B cell (primary cell): ENCODE data around the gene KCNIP1. TPM values are rescaled to one million over a fixed set of nuclear protein-coding genes. Genes with fewer than 3 reads are reported as not detected.
A peak's percentile ranks its signal among the peaks of the same experiment; 100 is the strongest.

Experiments used
- ATAC-seq: fragments of 200-7000 bp; cut with Tn5 transposase; one replicate; pipeline ENCODE4 v1.10.0; 2021; ENCODE audit warnings: low read depth, mild to moderate bottlenecking, moderate number of reproducible peaks, moderate library complexity
- CTCF ChIA-PET: fragments of 350-600 bp; sonication (Branson Sonifier 250); formaldehyde crosslinking; loops from one replicate; lab custom pipeline; 2021; ENCODE audit warnings: antibody characterized with exemption, inconsistent platforms; lab: Charles Lee
- POLR2A ChIA-PET: fragments of 350-600 bp; sonication (Branson Sonifier 250); formaldehyde crosslinking; loops from one replicate; lab custom pipeline; 2021; ENCODE audit warnings: antibody characterized with exemption; lab: Charles Lee
- DNase-seq: peaks from one replicate; pipeline ENCODE4 v3.0.0; 2013
- H2AFZ ChIP-seq: 2 replicates; pipeline ENCODE4 v1.6.1; 2012; ENCODE audit warnings: mild to moderate bottlenecking, low read depth, low read length; ENCODE audit not compliant: insufficient read depth, poor library complexity, severe bottlenecking
- H3K27ac ChIP-seq, 2 donors: 1 replicate in 1 of 2; 2 replicates in 1 of 2; pipeline ENCODE4 v1.5.1; 2012 to 2013; ENCODE audit warnings: low read length in 2 of 2, mild to moderate bottlenecking in 2 of 2, moderate library complexity in 1 of 2
- H3K27me3 ChIP-seq, 4 experiments: fragments of 200-600 bp in 1 of 4; sonication (generic) in 1 of 4; replicated peaks in 1 of 4; 1 replicate in 2 of 4; 2 replicates in 2 of 4; pipeline versions ENCODE4 v1.6.1 to v1.7.0; 2013 to 2016; ENCODE audit warnings: low read length in 3 of 4, mild to moderate bottlenecking in 2 of 4, mixed read lengths in 1 of 4, moderate library complexity in 1 of 4; ENCODE audit not compliant: insufficient read depth in 4 of 4, control insufficient read depth in 3 of 4; ENCODE audit errors: control extremely low read depth in 1 of 4
- H3K36me3 ChIP-seq, 2 experiments: replicated peaks in 1 of 2; 1 replicate in 1 of 2; 2 replicates in 1 of 2; pipeline versions ENCODE4 v1.6.1 to v1.7.1; 2013; ENCODE audit warnings: low read length in 1 of 2; ENCODE audit not compliant: insufficient read depth in 2 of 2, control insufficient read depth in 1 of 2; ENCODE audit errors: control extremely low read depth in 1 of 2, extremely low read depth in 1 of 2
- H3K4me1 ChIP-seq, 2 donors: fragments of 200-600 bp in 1 of 2; sonication (generic) in 1 of 2; 1 replicate in 1 of 2; 2 replicates in 1 of 2; pipeline versions ENCODE4 v1.5.1 to v1.6.1; 2013 to 2017; ENCODE audit warnings: low read length in 2 of 2; ENCODE audit not compliant: control insufficient read depth in 2 of 2, insufficient read depth in 2 of 2
- H3K4me2 ChIP-seq: replicated peaks from 2 replicates; pipeline ENCODE3; 2012; ENCODE audit warnings: mild to moderate bottlenecking, low read depth, low read length; ENCODE audit not compliant: poor library complexity, severe bottlenecking
- H3K4me3 ChIP-seq, 5 experiments: fragments of 200-600 bp in 1 of 5; sonication (generic) in 1 of 5; 1 replicate in 3 of 5; 2 replicates in 2 of 5; pipeline versions ENCODE4 v1.5.1 to v1.7.0; 2011 to 2016; ENCODE audit warnings: low read length in 4 of 5, mild to moderate bottlenecking in 4 of 5, low read depth in 2 of 5, control low read depth in 1 of 5, moderate library complexity in 1 of 5; ENCODE audit not compliant: insufficient read depth in 1 of 5; ENCODE audit errors: control extremely low read depth in 1 of 5, extremely low read depth in 1 of 5
- H3K79me2 ChIP-seq: fragments of 200-600 bp; sonication (generic); one replicate; pipeline ENCODE4 v1.6.0; 2016; ENCODE audit warnings: low read length; ENCODE audit not compliant: control insufficient read depth, insufficient read depth
- H3K9ac ChIP-seq: fragments of 200-600 bp; sonication (generic); 2 replicates; pipeline ENCODE4 v1.6.1; 2017; ENCODE audit warnings: mild to moderate bottlenecking, low read length, moderate library complexity
- H3K9me3 ChIP-seq, 3 donors: one replicate each; pipeline versions ENCODE4 v1.6.1 to v1.7.1; 2013; ENCODE audit warnings: low read length in 2 of 3; ENCODE audit not compliant: control insufficient read depth in 2 of 3, insufficient read depth in 1 of 3; ENCODE audit errors: control extremely low read depth in 1 of 3
- H4K20me1 ChIP-seq: 2 replicates; pipeline ENCODE4 v1.6.0; 2012; ENCODE audit warnings: mild to moderate bottlenecking, low read length; ENCODE audit not compliant: insufficient read depth, control insufficient read depth, poor library complexity, severe bottlenecking
- H3K27ac Mint-ChIP-seq: one replicate; pipeline ENCODE4 v1.8.0; 2021; ENCODE audit warnings: mixed read lengths
- H3K27me3 Mint-ChIP-seq: one replicate; pipeline ENCODE4 v1.8.0; 2021; ENCODE audit warnings: mixed read lengths
- H3K4me1 Mint-ChIP-seq: one replicate; pipeline ENCODE4 v1.8.0; 2021; ENCODE audit warnings: mixed read lengths
- H3K4me3 Mint-ChIP-seq: one replicate; pipeline ENCODE4 v1.8.0; 2021; ENCODE audit warnings: mixed read lengths
- H3K9me3 Mint-ChIP-seq: one replicate; pipeline ENCODE4 v1.8.0; 2022; ENCODE audit warnings: mixed read lengths; ENCODE audit not compliant: insufficient read depth
- EZH2 ChIP-seq: IDR thresholded peaks from 2 replicates; pipeline ENCODE4 v1.6.1; 2012; ENCODE audit warnings: borderline replicate concordance, low read depth, mild to moderate bottlenecking, moderate library complexity, low read length; ENCODE audit not compliant: insufficient read depth, poor library complexity, severe bottlenecking
- WGBS: methylation state at CpG from one replicate; pipeline ENCODE4 v1.1.5; 2013; ENCODE audit warnings: missing lambda C conversion rate; ENCODE audit not compliant: insufficient coverage; 5-methylcytosine and 5-hydroxymethylcytosine counted together
- intact Hi-C: fragments of 100-400 bp; cut with micrococcal nuclease; formaldehyde crosslinking; loops from one replicate; pipeline ENCODE4 v1.10.0; 2022
- polyA plus RNA-seq: library from polyadenylated mRNA; depleted of rRNA; stranded (reverse); fragments of >200 nt; gene quantifications from 2 replicates; pipeline ENCODE4 v1.2.3, GENCODE V29; 2012
- total RNA-seq, 2 donors: library from RNA; stranded (reverse); fragments of 120-200 nt in 1 of 2; gene quantifications; 1 replicate in 1 of 2; 2 replicates in 1 of 2; pipeline versions ENCODE4 v1.2.3 to v1.2.4, GENCODE V29; 2013 to 2022
- TF ChIP-seq, protein P1 (sequence below): fragments of 200-600 bp; IDR thresholded peaks from one replicate; pipeline ENCODE4 v1.8.0; 2022; ENCODE audit warnings: antibody characterized with exemption, mild to moderate bottlenecking

The KCNIP1 gene
- total and polyA plus RNA-seq, 2 donors (not counting 1 experiment from before 2014, with no cell fraction given): not detected

DNA sequence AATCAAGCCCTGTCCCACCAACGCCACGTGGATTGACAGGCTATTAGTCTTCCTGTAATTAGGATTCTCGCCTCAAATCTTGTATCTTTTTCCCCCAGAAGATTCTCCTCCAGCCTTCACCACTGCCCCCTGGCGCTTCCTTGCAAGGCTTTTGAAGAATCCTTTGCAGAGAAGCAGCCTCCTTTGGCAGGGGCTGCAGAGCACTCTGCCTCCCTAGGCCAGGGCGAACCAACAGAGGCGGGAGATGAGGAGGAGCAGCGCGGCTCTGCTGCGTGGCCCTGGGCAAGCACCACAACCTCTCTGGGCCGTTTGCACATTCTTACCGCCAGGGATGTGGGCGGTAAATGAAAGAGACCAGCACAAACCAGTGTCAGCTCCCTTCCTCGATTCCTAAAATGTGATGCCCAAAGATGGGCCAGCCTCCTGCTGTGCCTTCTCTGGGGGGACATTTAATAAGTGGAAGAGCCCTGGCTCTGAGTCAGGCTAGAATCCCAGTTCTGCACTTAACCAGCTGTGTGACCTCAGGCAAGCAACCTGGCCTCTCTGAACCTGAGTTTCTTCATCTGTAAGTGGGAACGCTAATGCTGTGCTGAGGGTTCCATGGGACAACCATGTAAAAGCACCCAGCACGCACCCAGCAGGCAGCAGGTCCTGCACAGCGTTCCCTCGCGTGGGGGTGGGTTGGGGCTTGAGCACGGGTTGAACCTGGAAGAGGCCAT lies 128.6 kb downstream of the KCNIP1 start:
- peaks cover 15% of the 10 kb centered on the region for H3K4me1 Mint-ChIP-seq
- peaks cover 6 to 17% of the 10 kb centered on the region in 2 donors for H3K4me1 ChIP-seq
- ATAC-seq: no peak
- peak overlapping the region; percentile 56 for H3K4me2 ChIP-seq
- no peak overlapping the region for H3K27ac Mint-ChIP-seq
- DNase-seq: no peak
- peak overlapping the region; percentile 65 for H2AFZ ChIP-seq
- no peak overlapping the region for H3K9ac ChIP-seq
- POLR2A ChIA-PET: no interaction called here
- H3K4me3 Mint-ChIP-seq: peak overlapping the region; percentile 81
- intact Hi-C loops: no loop called here
- no peaks in the 10 kb centered on the region for H3K9me3 ChIP-seq
- CTCF ChIA-PET: interaction anchor here (2.2 to 2.5 kb wide), 2 partner anchors 197 to 406 kb away, joined by 7 to 8 read pairs; no protein-coding TSS in a partner anchor
- no peak for TF ChIP-seq EZH2
- TF ChIP-seq, protein P1, sequence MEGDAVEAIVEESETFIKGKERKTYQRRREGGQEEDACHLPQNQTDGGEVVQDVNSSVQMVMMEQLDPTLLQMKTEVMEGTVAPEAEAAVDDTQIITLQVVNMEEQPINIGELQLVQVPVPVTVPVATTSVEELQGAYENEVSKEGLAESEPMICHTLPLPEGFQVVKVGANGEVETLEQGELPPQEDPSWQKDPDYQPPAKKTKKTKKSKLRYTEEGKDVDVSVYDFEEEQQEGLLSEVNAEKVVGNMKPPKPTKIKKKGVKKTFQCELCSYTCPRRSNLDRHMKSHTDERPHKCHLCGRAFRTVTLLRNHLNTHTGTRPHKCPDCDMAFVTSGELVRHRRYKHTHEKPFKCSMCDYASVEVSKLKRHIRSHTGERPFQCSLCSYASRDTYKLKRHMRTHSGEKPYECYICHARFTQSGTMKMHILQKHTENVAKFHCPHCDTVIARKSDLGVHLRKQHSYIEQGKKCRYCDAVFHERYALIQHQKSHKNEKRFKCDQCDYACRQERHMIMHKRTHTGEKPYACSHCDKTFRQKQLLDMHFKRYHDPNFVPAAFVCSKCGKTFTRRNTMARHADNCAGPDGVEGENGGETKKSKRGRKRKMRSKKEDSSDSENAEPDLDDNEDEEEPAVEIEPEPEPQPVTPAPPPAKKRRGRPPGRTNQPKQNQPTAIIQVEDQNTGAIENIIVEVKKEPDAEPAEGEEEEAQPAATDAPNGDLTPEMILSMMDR: no peak
- no peaks in the 10 kb centered on the region for H4K20me1 ChIP-seq
- no peak overlapping the region for H3K4me3 ChIP-seq
- peaks cover 0 to 9% (median 2%) of the 10 kb centered on the region in 4 experiments for H3K27me3 ChIP-seq
- no peaks in the 10 kb centered on the region for H3K79me2 ChIP-seq
- no peaks in the 10 kb centered on the region for H3K36me3 ChIP-seq
- H3K27me3 Mint-ChIP-seq: peaks cover 35% of the 10 kb centered on the region
- no peaks in the 10 kb centered on the region for H3K9me3 Mint-ChIP-seq
- WGBS: 75% methylated on average over 14 of the region's 19 CpGs
- H3K27ac ChIP-seq: no peak overlapping the region

DNA sequence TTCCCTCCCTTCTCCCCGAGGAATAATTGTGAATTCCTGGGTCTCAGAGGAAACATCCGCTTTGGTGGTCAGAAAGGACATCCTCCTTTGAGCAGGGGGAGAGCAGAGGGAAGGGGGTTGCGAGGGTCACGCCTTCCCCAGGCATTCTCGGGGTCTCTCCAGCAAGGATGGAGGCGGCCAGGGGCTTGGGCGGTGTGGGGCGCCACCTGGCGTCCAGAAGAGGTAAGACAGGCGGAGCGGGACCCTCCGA lies 129.1 kb downstream of the KCNIP1 start:
- peaks cover 0 to 9% (median 2%) of the 10 kb centered on the region in 4 experiments for H3K27me3 ChIP-seq
- POLR2A ChIA-PET: no interaction called here
- no peak overlapping the region for H3K27ac Mint-ChIP-seq
- ATAC-seq (peak; percentile 79), DNase-seq (peak; percentile 59)
- H3K4me2 ChIP-seq: peak overlapping the region; percentile 56
- H4K20me1 ChIP-seq: no peaks in the 10 kb centered on the region
- H3K4me3 Mint-ChIP-seq: peak overlapping the region; percentile 81
- CTCF ChIA-PET: interaction anchor here (2.2 kb wide), 2 partner anchors 198 to 407 kb away, joined by 7 to 10 read pairs; no protein-coding TSS in a partner anchor
- TF ChIP-seq EZH2: no peak
- TF ChIP-seq, protein P1: peak; percentile 96
- no peaks in the 10 kb centered on the region for H3K79me2 ChIP-seq
- no peaks in the 10 kb centered on the region for H3K36me3 ChIP-seq
- no peak overlapping the region for H3K27ac ChIP-seq
- H3K4me1 Mint-ChIP-seq: peaks cover 15% of the 10 kb centered on the region
- no peaks in the 10 kb centered on the region for H3K9me3 Mint-ChIP-seq
- peak overlapping the region in 1 of 5 experiments; percentile 33 for H3K4me3 ChIP-seq
- H2AFZ ChIP-seq: peak overlapping the region; percentile 65
- H3K27me3 Mint-ChIP-seq: peaks cover 39% of the 10 kb centered on the region
- H3K9ac ChIP-seq: peak overlapping the region; percentile 47
- H3K4me1 ChIP-seq: peaks cover 6 to 17% of the 10 kb centered on the region in 2 donors
- intact Hi-C loops: no loop called here
- WGBS: 0% methylated on average over 5 of the region's 12 CpGs
- no peaks in the 10 kb centered on the region for H3K9me3 ChIP-seq
